MM.1S (cell line): Measurements from ENCODE around the gene SMOC2.

Experiments
- CTCF ChIP-seq: fragments of 300-600 bp; sonication (generic); IDR thresholded peaks from 2 replicates; pipeline ENCODE4 v1.5.1; 2016; ENCODE audit warnings: antibody characterized with exemption, low read length, mixed read lengths
- EZH2 ChIP-seq: fragments of 300-600 bp; sonication (generic); optimal IDR thresholded peaks from 2 replicates; pipeline ENCODE3; 2017; ENCODE audit warnings: low read depth, mild to moderate bottlenecking, antibody characterized with exemption, low read length, mixed read lengths
- EZH2phosphoT487 ChIP-seq: fragments of 300-600 bp; sonication (generic); IDR thresholded peaks from 2 replicates; pipeline ENCODE4 v1.6.1; 2018; ENCODE audit warnings: antibody characterized with exemption, low read length

GRCh38 chr6:168637834-168638233 is 196.8 kb downstream of the SMOC2 start:
- TF ChIP-seq EZH2phosphoT487 (no peak), CTCF (no peak), EZH2 (no peak)
